B cell (primary cell): ENCODE measurements around the gene LSM10. TPM values are rescaled to one million over a fixed set of nuclear protein-coding genes. Genes with fewer than 3 reads are reported as not detected.

Experiments used
- ATAC-seq: fragments of 200-7000 bp; cut with Tn5 transposase; one replicate; pipeline ENCODE4 v1.10.0; 2021; ENCODE audit warnings: low read depth, mild to moderate bottlenecking, moderate number of reproducible peaks, moderate library complexity
- CTCF ChIA-PET: fragments of 350-600 bp; sonication (Branson Sonifier 250); formaldehyde crosslinking; loops from one replicate; lab custom pipeline; 2021; ENCODE audit warnings: antibody characterized with exemption, inconsistent platforms; lab: Charles Lee
- POLR2A ChIA-PET: fragments of 350-600 bp; sonication (Branson Sonifier 250); formaldehyde crosslinking; loops from one replicate; lab custom pipeline; 2021; ENCODE audit warnings: antibody characterized with exemption; lab: Charles Lee
- DNase-seq: peaks from one replicate; pipeline ENCODE4 v3.0.0; 2013
- H2AFZ ChIP-seq: 2 replicates; pipeline ENCODE4 v1.6.1; 2012; ENCODE audit warnings: mild to moderate bottlenecking, low read depth, low read length; ENCODE audit not compliant: insufficient read depth, poor library complexity, severe bottlenecking
- H3K27ac ChIP-seq, 2 donors: 1 replicate in 1 of 2; 2 replicates in 1 of 2; pipeline ENCODE4 v1.5.1; 2012 to 2013; ENCODE audit warnings: low read length in 2 of 2, mild to moderate bottlenecking in 2 of 2, moderate library complexity in 1 of 2
- H3K27me3 ChIP-seq, 4 experiments: fragments of 200-600 bp in 1 of 4; sonication (generic) in 1 of 4; replicated peaks in 1 of 4; 1 replicate in 2 of 4; 2 replicates in 2 of 4; pipeline versions ENCODE4 v1.6.1 to v1.7.0; 2013 to 2016; ENCODE audit warnings: low read length in 3 of 4, mild to moderate bottlenecking in 2 of 4, mixed read lengths in 1 of 4, moderate library complexity in 1 of 4; ENCODE audit not compliant: insufficient read depth in 4 of 4, control insufficient read depth in 3 of 4; ENCODE audit errors: control extremely low read depth in 1 of 4
- H3K36me3 ChIP-seq, 2 experiments: replicated peaks in 1 of 2; 1 replicate in 1 of 2; 2 replicates in 1 of 2; pipeline versions ENCODE4 v1.6.1 to v1.7.1; 2013; ENCODE audit warnings: low read length in 1 of 2; ENCODE audit not compliant: insufficient read depth in 2 of 2, control insufficient read depth in 1 of 2; ENCODE audit errors: control extremely low read depth in 1 of 2, extremely low read depth in 1 of 2
- H3K4me1 ChIP-seq, 2 donors: fragments of 200-600 bp in 1 of 2; sonication (generic) in 1 of 2; 1 replicate in 1 of 2; 2 replicates in 1 of 2; pipeline versions ENCODE4 v1.5.1 to v1.6.1; 2013 to 2017; ENCODE audit warnings: low read length in 2 of 2; ENCODE audit not compliant: control insufficient read depth in 2 of 2, insufficient read depth in 2 of 2
- H3K4me2 ChIP-seq: replicated peaks from 2 replicates; pipeline ENCODE3; 2012; ENCODE audit warnings: mild to moderate bottlenecking, low read depth, low read length; ENCODE audit not compliant: poor library complexity, severe bottlenecking
- H3K4me3 ChIP-seq, 5 experiments: fragments of 200-600 bp in 1 of 5; sonication (generic) in 1 of 5; 1 replicate in 3 of 5; 2 replicates in 2 of 5; pipeline versions ENCODE4 v1.5.1 to v1.7.0; 2011 to 2016; ENCODE audit warnings: low read length in 4 of 5, mild to moderate bottlenecking in 4 of 5, low read depth in 2 of 5, control low read depth in 1 of 5, moderate library complexity in 1 of 5; ENCODE audit not compliant: insufficient read depth in 1 of 5; ENCODE audit errors: control extremely low read depth in 1 of 5, extremely low read depth in 1 of 5
- H3K79me2 ChIP-seq: fragments of 200-600 bp; sonication (generic); one replicate; pipeline ENCODE4 v1.6.0; 2016; ENCODE audit warnings: low read length; ENCODE audit not compliant: control insufficient read depth, insufficient read depth
- H3K9ac ChIP-seq: fragments of 200-600 bp; sonication (generic); 2 replicates; pipeline ENCODE4 v1.6.1; 2017; ENCODE audit warnings: mild to moderate bottlenecking, low read length, moderate library complexity
- H3K9me3 ChIP-seq, 3 donors: one replicate each; pipeline versions ENCODE4 v1.6.1 to v1.7.1; 2013; ENCODE audit warnings: low read length in 2 of 3; ENCODE audit not compliant: control insufficient read depth in 2 of 3, insufficient read depth in 1 of 3; ENCODE audit errors: control extremely low read depth in 1 of 3
- H4K20me1 ChIP-seq: 2 replicates; pipeline ENCODE4 v1.6.0; 2012; ENCODE audit warnings: mild to moderate bottlenecking, low read length; ENCODE audit not compliant: insufficient read depth, control insufficient read depth, poor library complexity, severe bottlenecking
- H3K27ac Mint-ChIP-seq: one replicate; pipeline ENCODE4 v1.8.0; 2021; ENCODE audit warnings: mixed read lengths
- H3K27me3 Mint-ChIP-seq: one replicate; pipeline ENCODE4 v1.8.0; 2021; ENCODE audit warnings: mixed read lengths
- H3K4me1 Mint-ChIP-seq: one replicate; pipeline ENCODE4 v1.8.0; 2021; ENCODE audit warnings: mixed read lengths
- H3K4me3 Mint-ChIP-seq: one replicate; pipeline ENCODE4 v1.8.0; 2021; ENCODE audit warnings: mixed read lengths
- H3K9me3 Mint-ChIP-seq: one replicate; pipeline ENCODE4 v1.8.0; 2022; ENCODE audit warnings: mixed read lengths; ENCODE audit not compliant: insufficient read depth
- EZH2 ChIP-seq: IDR thresholded peaks from 2 replicates; pipeline ENCODE4 v1.6.1; 2012; ENCODE audit warnings: borderline replicate concordance, low read depth, mild to moderate bottlenecking, moderate library complexity, low read length; ENCODE audit not compliant: insufficient read depth, poor library complexity, severe bottlenecking
- WGBS: methylation state at CpG from one replicate; pipeline ENCODE4 v1.1.5; 2013; ENCODE audit warnings: missing lambda C conversion rate; ENCODE audit not compliant: insufficient coverage; 5-methylcytosine and 5-hydroxymethylcytosine counted together
- intact Hi-C: fragments of 100-400 bp; cut with micrococcal nuclease; formaldehyde crosslinking; loops from one replicate; pipeline ENCODE4 v1.10.0; 2022
- polyA plus RNA-seq: library from polyadenylated mRNA; depleted of rRNA; stranded (reverse); fragments of >200 nt; gene quantifications from 2 replicates; pipeline ENCODE4 v1.2.3, GENCODE V29; 2012
- total RNA-seq, 2 donors: library from RNA; stranded (reverse); fragments of 120-200 nt in 1 of 2; gene quantifications; 1 replicate in 1 of 2; 2 replicates in 1 of 2; pipeline versions ENCODE4 v1.2.3 to v1.2.4, GENCODE V29; 2013 to 2022
- TF ChIP-seq, protein P1 (sequence below): fragments of 200-600 bp; IDR thresholded peaks from one replicate; pipeline ENCODE4 v1.8.0; 2022; ENCODE audit warnings: antibody characterized with exemption, mild to moderate bottlenecking

LSM10 gene
- total and polyA plus RNA-seq, 2 donors (not counting 1 experiment from before 2014, with no cell fraction given), result 73.5 to 136 TPM

DNA sequence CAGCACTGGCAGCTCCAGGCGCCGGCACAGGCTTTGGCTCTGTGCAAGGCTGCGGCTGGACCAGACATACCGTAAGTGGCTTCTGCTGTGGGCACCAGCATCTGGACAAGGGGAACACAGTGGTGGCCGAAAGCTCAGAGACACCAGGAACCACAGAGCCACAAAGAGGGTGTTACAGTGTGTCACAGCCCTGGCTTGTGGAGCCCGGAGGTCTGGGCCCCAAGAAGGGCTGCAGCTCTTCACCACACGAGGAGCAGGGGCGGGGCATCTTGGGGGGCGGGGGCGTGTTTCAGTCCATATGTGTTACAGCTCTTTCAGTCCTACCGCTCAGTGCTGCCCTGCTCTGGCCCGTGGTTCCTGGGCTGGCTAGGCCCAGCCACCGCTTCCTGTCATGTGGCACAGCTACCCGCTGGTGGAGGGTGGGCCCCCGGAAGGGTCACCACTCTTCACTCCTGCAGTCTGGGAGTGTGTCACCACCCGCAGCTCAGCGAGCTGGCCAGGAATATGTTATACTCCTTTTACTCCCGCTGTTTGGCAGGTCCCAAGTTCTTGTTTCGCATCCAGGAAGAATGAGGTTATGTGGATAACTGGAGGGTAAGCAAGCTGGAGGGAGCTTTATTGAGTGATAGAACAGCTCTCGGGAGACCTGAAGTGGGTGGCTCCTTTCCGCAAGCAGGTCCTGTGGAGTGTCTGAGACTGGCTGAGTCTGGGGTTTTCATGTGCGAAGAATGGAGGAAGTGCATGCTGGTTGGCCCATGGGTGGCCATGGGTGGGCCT lies 3.3 kb upstream of the LSM10 start:
- no peaks in the 10 kb centered on the region for H3K9me3 Mint-ChIP-seq
- H3K4me2 ChIP-seq, result peak overlapping the region; percentile 55
- POLR2A ChIA-PET, result interaction anchor here (0.5 to 1.3 kb wide), 5 partner anchors 14 to 109 kb away, joined by 3 to 8 read pairs (median 3); no protein-coding TSS in a partner anchor
- TF ChIP-seq, protein P1, sequence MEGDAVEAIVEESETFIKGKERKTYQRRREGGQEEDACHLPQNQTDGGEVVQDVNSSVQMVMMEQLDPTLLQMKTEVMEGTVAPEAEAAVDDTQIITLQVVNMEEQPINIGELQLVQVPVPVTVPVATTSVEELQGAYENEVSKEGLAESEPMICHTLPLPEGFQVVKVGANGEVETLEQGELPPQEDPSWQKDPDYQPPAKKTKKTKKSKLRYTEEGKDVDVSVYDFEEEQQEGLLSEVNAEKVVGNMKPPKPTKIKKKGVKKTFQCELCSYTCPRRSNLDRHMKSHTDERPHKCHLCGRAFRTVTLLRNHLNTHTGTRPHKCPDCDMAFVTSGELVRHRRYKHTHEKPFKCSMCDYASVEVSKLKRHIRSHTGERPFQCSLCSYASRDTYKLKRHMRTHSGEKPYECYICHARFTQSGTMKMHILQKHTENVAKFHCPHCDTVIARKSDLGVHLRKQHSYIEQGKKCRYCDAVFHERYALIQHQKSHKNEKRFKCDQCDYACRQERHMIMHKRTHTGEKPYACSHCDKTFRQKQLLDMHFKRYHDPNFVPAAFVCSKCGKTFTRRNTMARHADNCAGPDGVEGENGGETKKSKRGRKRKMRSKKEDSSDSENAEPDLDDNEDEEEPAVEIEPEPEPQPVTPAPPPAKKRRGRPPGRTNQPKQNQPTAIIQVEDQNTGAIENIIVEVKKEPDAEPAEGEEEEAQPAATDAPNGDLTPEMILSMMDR, result no peak
- TF ChIP-seq EZH2, result no peak
- CTCF ChIA-PET, result interaction anchor here (0.6 to 7.4 kb wide), 6 partner anchors 14 to 156 kb away, joined by 3 to 52 read pairs (median 8); no protein-coding TSS in a partner anchor
- H3K79me2 ChIP-seq, result peaks cover 43% of the 10 kb centered on the region
- H4K20me1 ChIP-seq, result no peaks in the 10 kb centered on the region
- peak overlapping the region in 4 of 5 experiments; percentile 19 to 44 (median 30) for H3K4me3 ChIP-seq
- H3K27ac Mint-ChIP-seq, result peak overlapping the region; percentile 87
- no peaks in the 10 kb centered on the region for H3K27me3 Mint-ChIP-seq
- H3K27ac ChIP-seq, result peak overlapping the region; percentile 49 to 67
- peak overlapping the region; percentile 37 for H3K9ac ChIP-seq
- peak; percentile 46 for DNase-seq
- intact Hi-C loops, result no loop called here
- no peaks in the 10 kb centered on the region for H3K27me3 ChIP-seq
- 46% methylated on average over 22 of the region's 22 CpGs for WGBS
- H3K4me1 ChIP-seq, result peaks cover 13 to 33% of the 10 kb centered on the region in 2 donors
- peaks cover 0 to 10% (median 0%) of the 10 kb centered on the region in 3 donors for H3K9me3 ChIP-seq
- H3K4me1 Mint-ChIP-seq, result peaks cover 31% of the 10 kb centered on the region
- H3K36me3 ChIP-seq, result no peaks in the 10 kb centered on the region
- peak overlapping the region; percentile 52 for H2AFZ ChIP-seq
- ATAC-seq, result peak; percentile 50
- H3K4me3 Mint-ChIP-seq, result peak overlapping the region; percentile 66

DNA sequence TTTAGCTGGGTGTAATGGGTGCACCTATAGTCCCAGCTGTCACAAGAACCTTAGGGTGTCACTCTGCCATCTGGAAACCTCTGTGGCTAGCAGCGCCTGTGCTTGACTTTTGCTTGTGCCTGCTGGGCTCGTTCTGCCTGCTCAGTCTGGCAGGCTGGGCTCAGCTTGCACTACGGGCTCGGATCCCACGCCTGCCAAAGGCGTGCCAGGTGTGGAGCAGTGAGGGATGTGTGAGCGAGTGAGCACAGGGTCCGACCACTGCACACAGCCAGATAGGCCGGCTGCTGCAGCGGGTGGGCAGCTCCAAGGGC lies 2.8 kb upstream of the LSM10 start:
- peak overlapping the region in 3 of 5 experiments; percentile 11 to 44 (median 19) for H3K4me3 ChIP-seq
- H3K4me2 ChIP-seq, result peak overlapping the region; percentile 55
- H2AFZ ChIP-seq, result peak overlapping the region; percentile 52
- H4K20me1 ChIP-seq, result no peaks in the 10 kb centered on the region
- Mint-ChIP-seq H3K27me3 (no peaks in the 10 kb centered on the region), H3K4me1 (peaks cover 33% of the 10 kb centered on the region), H3K9me3 (no peaks in the 10 kb centered on the region), H3K27ac (no peak overlapping the region), H3K4me3 (no peak overlapping the region)
- ATAC-seq (no peak), DNase-seq (no peak)
- peaks cover 13 to 34% of the 10 kb centered on the region in 2 donors for H3K4me1 ChIP-seq
- ChIA-PET CTCF (interaction anchor here (0.6 to 7.4 kb wide), 5 partner anchors 18 to 156 kb away, joined by 3 to 52 read pairs (median 14); no protein-coding TSS in a partner anchor), POLR2A (interaction anchor here (0.5 to 1.3 kb wide), 5 partner anchors 13 to 108 kb away, joined by 3 to 8 read pairs (median 3); no protein-coding TSS in a partner anchor)
- H3K36me3 ChIP-seq, result no peaks in the 10 kb centered on the region
- peak overlapping the region in 1 of 2 donors; percentile 11 for H3K27ac ChIP-seq
- TF ChIP-seq, protein P1, result no peak
- no peak for TF ChIP-seq EZH2
- whole genome bisulfite sequencing, result 88% methylated on average over 10 of the region's 10 CpGs
- H3K27me3 ChIP-seq, result no peaks in the 10 kb centered on the region
- peaks cover 0 to 10% (median 0%) of the 10 kb centered on the region in 3 donors for H3K9me3 ChIP-seq
- H3K9ac ChIP-seq, result peak overlapping the region; percentile 32
- H3K79me2 ChIP-seq, result peaks cover 48% of the 10 kb centered on the region
- intact Hi-C loops, result no loop called here
